K562 (cell line): Measurements from ENCODE around the gene RNF126. TPM values are rescaled to one million over a fixed set of nuclear protein-coding genes. Genes with fewer than 3 reads are reported as not detected.

ENCODE experiments used
- CHD2 ChIP-seq: IDR thresholded peaks from 2 replicates; pipeline ENCODE4 v1.6.1; 2011; ENCODE audit warnings: low read depth, low read length
- DPF2 ChIP-seq: fragments of 450-650 bp; IDR thresholded peaks from 2 replicates; pipeline ENCODE4 v1.6.1; 2016
- E4F1 ChIP-seq: fragments of 250-450 bp; sonication (Bioruptor Pico); IDR thresholded peaks from 2 replicates; pipeline ENCODE4 v1.5.0; 2021; ENCODE audit warnings: mild to moderate bottlenecking, borderline replicate concordance
- ELF4 ChIP-seq: fragments of 450-650 bp; formaldehyde crosslinking; IDR thresholded peaks from 2 replicates; pipeline ENCODE4 v1.4.0; 2022; ENCODE audit warnings: missing genetic modification characterization
- HBP1 ChIP-seq: fragments of 450-650 bp; formaldehyde crosslinking; IDR thresholded peaks from 2 replicates; pipeline ENCODE4 v1.4.0; 2022; ENCODE audit warnings: missing genetic modification characterization
- HCFC1 ChIP-seq: IDR thresholded peaks from 2 replicates; pipeline ENCODE4 v1.6.1; 2012; ENCODE audit warnings: low read depth, low read length, improper control_type of control experiment
- MXD1 ChIP-seq: fragments of 250-450 bp; sonication (Bioruptor Pico); IDR thresholded peaks from 2 replicates; pipeline ENCODE4 v1.8.0; 2021; ENCODE audit warnings: borderline replicate concordance, mild to moderate bottlenecking, moderate library complexity; ENCODE audit not compliant: poor library complexity, severe bottlenecking
- NCOR1 ChIP-seq: fragments of 450-650 bp; IDR thresholded peaks from 2 replicates; pipeline ENCODE4 v1.6.1; 2016; ENCODE audit warnings: mild to moderate bottlenecking, moderate library complexity
- NEUROD1 ChIP-seq: fragments of 150-350 bp; IDR thresholded peaks from 2 replicates; pipeline ENCODE4 v1.6.1; 2014; ENCODE audit warnings: borderline replicate concordance, low read length, low read depth; ENCODE audit not compliant: partially characterized antibody
- NR3C1 ChIP-seq: sonication (generic); formaldehyde crosslinking; IDR thresholded peaks from 2 replicates; pipeline ENCODE4 v1.8.1; 2022; ENCODE audit warnings: missing genetic modification reagents
- RAD21 ChIP-seq, 2 experiments: fragments of 250-450 bp in 1 of 2; fragments of 450-650 bp in 1 of 2; sonication (Bioruptor Pico) in 1 of 2; formaldehyde crosslinking in 1 of 2; IDR thresholded peaks in 1 of 2; conservative IDR thresholded peaks in 1 of 2; 2 replicates each; pipeline versions ENCODE4 v1.4.0 to v1.8.0; 2020 to 2022; ENCODE audit warnings: mild to moderate bottlenecking in 2 of 2, moderate library complexity in 1 of 2
- SMC3 ChIP-seq: conservative IDR thresholded peaks from 2 replicates; pipeline ENCODE4 v1.6.1; 2011; ENCODE audit warnings: low read depth, low read length, improper control_type of control experiment; ENCODE audit not compliant: insufficient read depth
- TFE3 ChIP-seq: fragments of 450-650 bp; formaldehyde crosslinking; IDR thresholded peaks from 2 replicates; pipeline ENCODE4 v1.4.0; 2020; ENCODE audit warnings: mild to moderate bottlenecking, mixed read lengths
- XRCC5 ChIP-seq: fragments of 200-400 bp; formaldehyde crosslinking; IDR thresholded peaks from 2 replicates; pipeline ENCODE4 v1.6.1; 2017; ENCODE audit warnings: low read depth, mild to moderate bottlenecking, low read length
- YY1 ChIP-seq, 3 experiments: IDR thresholded peaks; 2 replicates each; pipeline ENCODE4 v1.6.1; 2011; ENCODE audit warnings: low read length in 2 of 3, mild to moderate bottlenecking in 2 of 3, moderate library complexity in 2 of 3, borderline replicate concordance in 1 of 3, control low read depth in 1 of 3, low read depth in 1 of 3; ENCODE audit not compliant: insufficient read depth in 3 of 3, insufficient replicate concordance in 2 of 3, control insufficient read depth in 1 of 3, insufficient read length in 1 of 3; ENCODE audit errors: extremely low read depth in 1 of 3
- ZNF639 ChIP-seq, 2 experiments: fragments of 200-800 bp in 1 of 2; sonication (Bioruptor generic) in 1 of 2; sonication (generic) in 1 of 2; formaldehyde crosslinking in 1 of 2; IDR thresholded peaks in 1 of 2; conservative IDR thresholded peaks in 1 of 2; 2 replicates each; pipeline versions ENCODE4 v1.5.0 to v1.6.1; 2016 to 2020; ENCODE audit warnings: missing compliant biosample characterization in 1 of 2, missing genetic modification characterization in 1 of 2, missing genetic modification reagents in 1 of 2
- ZNF76 ChIP-seq: fragments of 250-450 bp; sonication (Bioruptor Pico); IDR thresholded peaks from 2 replicates; pipeline ENCODE4 v1.4.0; 2020; ENCODE audit warnings: mild to moderate bottlenecking, moderate library complexity, borderline replicate concordance
- ZSCAN32 ChIP-seq: fragments of 450-650 bp; formaldehyde crosslinking; IDR thresholded peaks from 2 replicates; pipeline ENCODE4 v1.4.0; 2020; ENCODE audit warnings: mild to moderate bottlenecking, moderate library complexity
- polyA plus RNA-seq, 8 experiments: library from polyadenylated mRNA; depleted of rRNA in 4 of 8; stranded (reverse) in 5 of 8; unstranded in 3 of 8; fragments of >200 nt; fragmentation: Nextera tagmentation in 2 of 8; fragmentation: Illumina TruSeq in 1 of 8; extraction: Ambion mirVana in 2 of 8; extraction: Trizol in 1 of 8; gene quantifications; 2 replicates each; pipeline versions ENCODE4 v1.2.1 to v1.2.3, GENCODE V29; 2011 to 2014; ENCODE audit warnings: inconsistent platforms in 1 of 8, missing spikeins in 1 of 8
- total RNA-seq, 7 experiments: library from RNA; depleted of rRNA in 6 of 7; stranded (reverse); fragments of >200 nt in 6 of 7; fragmentation: Illumina TruSeq in 2 of 7; extraction: Trizol in 2 of 7; gene quantifications; 2 replicates each; pipeline versions ENCODE4 v1.2.1 to v1.2.3, GENCODE V29; 2011 to 2021; ENCODE audit warnings: low replicate concordance in 1 of 7

RNF126 gene
- total and polyA plus RNA-seq, 9 of the 15 experiments (the other 6 are each of a cell fraction or from before 2014, with no cell fraction given): 0.27 to 101 (median 12.3) TPM

GRCh38 chr19:680287-681028 lies 17.4 kb upstream of the RNF126 start (continued):
- peak; percentile 32 for TF ChIP-seq MXD1 (CRISPR knock-in tag)
- TF ChIP-seq NEUROD1: no peak
- peak; percentile 49 for TF ChIP-seq TFE3 (CRISPR knock-in tag)
- TF ChIP-seq YY1 (IDR thresholded peaks at IDR 0.05; ENCODE audit: borderline replicate concordance in 1 of 3, control insufficient read depth in 1 of 3, extremely low read depth in 1 of 3, insufficient read depth in 3 of 3, insufficient read length in 1 of 3, insufficient replicate concordance in 2 of 3, low read depth in 1 of 3, low read length in 2 of 3): peak in 2 of 3 experiments; percentile 60 to 65
- TF ChIP-seq SMC3: 0 out of 2 replicates have a peak, but pooled peaks have one; percentile 21
- TF ChIP-seq HCFC1: peak; percentile 63
- peak; percentile 95 for TF ChIP-seq ELF4 (CRISPR knock-in tag)
- no peak for TF ChIP-seq CHD2
- peak in 1 of 2 experiments; percentile 54; a peak in 3 of 4 replicates for TF ChIP-seq RAD21 (CRISPR knock-in tag; conservative IDR thresholded peaks at IDR 0.05 in 1 of 2, IDR thresholded peaks at IDR 0.05 in 1 of 2)
- TF ChIP-seq ZNF639 (CRISPR knock-in tag; conservative IDR thresholded peaks at IDR 0.05 in 1 of 2, IDR thresholded peaks at IDR 0.05 in 1 of 2): peak in 1 of 2 experiments; percentile 99; a peak in 2 of 4 replicates
- 0 out of 2 replicates have a peak, but pooled peaks have one; percentile 31 for TF ChIP-seq E4F1 (CRISPR knock-in tag)
- TF ChIP-seq XRCC5: no peak
- peak; percentile 42; the same call in 1 of the 2 replicates for TF ChIP-seq ZSCAN32 (CRISPR knock-in tag)
- peak; percentile 90 for TF ChIP-seq HBP1 (CRISPR knock-in tag)
- TF ChIP-seq DPF2: peak; percentile 83
- TF ChIP-seq ZNF76 (CRISPR knock-in tag): no peak
- TF ChIP-seq NR3C1 (CRISPR knock-in tag): no peak
- no peak for TF ChIP-seq NCOR1
